G401 (cell line): ENCODE data around the gene RBL2. TPM values are rescaled to one million over a fixed set of nuclear protein-coding genes. Genes with fewer than 3 reads are reported as not detected.
"Not testable (repeated sequence)": the region's sequence is repeated elsewhere in the genome, so short reads cannot be mapped to it uniquely, and the experiment has no call there.

ENCODE experiments used
- DNase-seq: peaks from one replicate; pipeline ENCODE4 v3.0.0-alpha.2; 2015; ENCODE audit warnings: low spot score
- in situ Hi-C: cut with HindIII; loops from 2 replicates; pipeline ENCODE4 v1.10.0; 2016; ENCODE audit warnings: low sequenced_read_pairs, mixed read lengths
- total RNA-seq: library from RNA; depleted of rRNA; stranded (reverse); fragments of >200 nt; shearing (Covaris generic); gene quantifications from 2 replicates; pipeline ENCODE4 v1.2.3, GENCODE V29; 2014; rRNA removed

Gene RBL2
- total RNA-seq, 1 experiment from 2014 or later = 22.2 TPM

DNA sequence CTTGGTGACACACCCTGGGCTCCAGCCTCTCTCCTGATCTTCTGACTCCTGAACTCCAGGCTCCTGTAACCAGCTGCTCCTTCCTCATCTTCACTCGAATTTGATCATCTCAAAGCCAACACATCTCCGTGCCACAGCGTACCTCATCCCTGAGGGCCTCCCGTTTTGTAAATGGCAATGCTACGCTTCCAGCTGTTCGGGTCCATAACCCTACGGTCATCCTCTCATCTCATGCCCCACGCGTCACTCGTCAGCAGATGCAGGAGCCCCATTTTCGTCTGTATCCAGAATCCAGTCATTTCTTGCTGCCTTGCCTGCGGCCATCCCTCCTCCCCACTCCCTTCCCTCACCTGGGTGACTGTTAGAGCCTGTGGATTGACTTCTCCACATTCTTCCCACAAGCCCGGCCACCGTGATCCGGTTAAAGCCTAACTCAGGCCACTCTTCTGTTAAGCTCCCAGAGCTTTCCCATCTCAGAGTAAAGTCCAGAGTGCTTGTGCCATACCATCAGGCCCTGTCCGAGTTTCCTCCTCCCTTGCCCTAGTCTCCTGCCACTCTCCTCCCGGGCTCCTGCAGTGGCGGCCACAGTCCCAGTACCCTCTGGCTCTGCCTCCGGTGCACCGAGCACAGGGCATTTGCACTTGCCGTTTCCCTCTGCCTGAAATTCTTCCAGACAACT, 89.0 kb downstream of the RBL2 start:
- in situ Hi-C loops = no loop called here

DNA sequence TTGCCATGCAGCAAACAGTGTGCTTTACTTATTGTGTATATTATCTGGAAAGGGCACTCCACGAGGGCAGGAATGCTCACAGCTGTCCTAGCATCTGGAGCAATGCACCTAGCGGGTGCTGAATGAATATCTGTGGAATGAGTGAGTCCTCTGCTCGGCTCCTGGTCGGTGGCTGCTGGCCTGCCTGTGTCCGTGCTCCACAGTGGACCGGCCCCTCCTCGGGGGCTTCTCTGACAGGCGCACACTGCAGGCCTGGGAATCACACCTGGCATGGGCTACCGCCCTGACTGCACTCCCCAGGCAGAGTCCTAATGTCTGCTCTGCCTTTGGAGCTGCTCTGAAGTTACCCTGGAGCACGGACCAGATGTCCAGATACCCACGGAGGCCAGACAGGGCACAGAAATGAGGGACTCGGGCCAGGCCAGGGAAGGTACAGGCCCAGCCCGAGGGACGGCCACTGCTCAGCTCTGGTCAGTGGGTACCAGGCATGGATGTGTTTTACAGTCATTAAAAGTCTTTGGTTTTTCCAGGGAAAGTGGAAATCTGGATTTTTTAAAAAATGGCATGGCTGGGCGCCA, 89.8 kb downstream of the RBL2 start:
- DNase-seq = no peak
- in situ Hi-C loops = no loop called here

More for the DNA sequence above, 89.0 kb downstream of the RBL2 start:
- DNase-seq = no peak

DNA sequence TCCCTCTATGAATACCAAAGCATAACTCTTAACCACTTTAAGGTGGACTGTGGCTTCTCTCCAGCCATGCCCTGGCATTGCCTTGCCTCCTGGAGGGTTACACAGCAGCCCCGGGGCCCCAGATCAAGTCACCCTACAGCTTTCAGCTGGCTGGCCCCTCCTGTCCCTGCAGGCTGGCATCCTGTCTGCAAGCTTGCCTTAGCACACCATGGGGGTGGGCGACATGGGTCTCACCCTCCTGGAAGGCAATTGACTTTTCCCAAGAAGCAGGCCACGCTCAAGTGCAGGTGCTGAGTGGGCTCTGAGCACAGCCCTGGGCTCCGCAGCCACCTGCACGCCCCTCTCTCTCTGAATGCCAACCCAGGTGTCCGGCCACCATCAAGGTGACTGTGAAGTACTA, 94.5 kb downstream of the RBL2 start:
- in situ Hi-C loops = no loop called here
- DNase-seq = no peak

DNA sequence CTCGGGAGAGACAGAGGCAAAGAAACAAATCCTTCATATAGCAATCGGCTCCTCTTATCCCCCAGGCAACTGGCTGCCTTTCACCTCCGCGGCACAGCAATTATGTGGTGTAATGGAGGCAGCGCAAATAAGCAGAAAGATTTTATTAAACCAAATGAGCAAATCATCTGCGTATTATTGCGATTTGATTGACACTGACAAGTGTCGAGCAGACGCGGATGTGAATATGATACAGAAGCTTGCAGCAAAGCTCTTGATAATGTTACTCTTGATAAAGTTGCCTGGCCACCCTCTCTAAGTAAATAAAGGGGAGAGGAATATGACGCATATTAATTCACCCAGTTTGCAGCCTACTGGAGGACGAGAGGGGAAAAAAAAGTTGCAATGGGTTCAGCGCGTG, 95.2 kb downstream of the RBL2 start:
- DNase-seq = no peak
- in situ Hi-C loops = no loop called here

DNA sequence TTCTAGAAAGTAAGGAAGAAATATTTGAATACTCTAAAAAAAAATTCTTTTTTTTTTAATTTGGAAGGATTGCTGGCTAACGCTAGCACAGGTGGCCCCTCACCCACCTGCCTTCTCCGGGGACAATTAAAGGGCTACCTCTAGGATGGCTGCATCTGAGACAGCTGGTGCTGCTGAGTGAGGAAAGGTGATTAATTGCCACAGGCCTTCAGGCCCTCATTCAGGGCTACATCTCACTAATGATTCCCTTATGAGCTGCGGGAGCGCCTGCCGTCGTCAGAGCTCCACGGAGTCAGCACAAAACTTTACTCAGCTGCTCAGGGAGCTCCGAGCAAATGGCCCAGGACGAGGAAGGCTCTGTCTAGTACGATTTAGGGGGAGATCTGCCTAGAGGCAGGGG, 95.8 kb downstream of the RBL2 start:
- DNase-seq = no peak
- in situ Hi-C loops = no loop called here

DNA sequence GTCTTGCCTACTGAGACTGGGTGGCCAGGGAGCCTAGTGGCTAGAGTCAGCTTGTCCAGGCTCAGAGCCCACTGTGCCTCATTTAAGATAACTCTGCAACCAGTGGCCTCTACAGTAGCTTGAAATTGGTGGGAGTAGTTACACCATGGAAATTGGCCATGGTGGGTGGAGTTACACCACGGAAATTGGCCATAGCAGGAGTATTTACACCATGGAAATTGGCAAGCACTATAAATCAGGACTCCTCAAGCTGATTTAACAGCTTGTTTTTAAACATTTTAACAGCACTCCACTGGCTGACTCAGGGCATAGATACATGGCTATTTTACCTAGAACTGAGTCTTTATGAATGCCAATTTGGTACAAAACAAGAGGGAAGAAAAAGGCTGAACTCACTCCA, 96.5 kb downstream of the RBL2 start:
- in situ Hi-C loops = no loop called here

DNA sequence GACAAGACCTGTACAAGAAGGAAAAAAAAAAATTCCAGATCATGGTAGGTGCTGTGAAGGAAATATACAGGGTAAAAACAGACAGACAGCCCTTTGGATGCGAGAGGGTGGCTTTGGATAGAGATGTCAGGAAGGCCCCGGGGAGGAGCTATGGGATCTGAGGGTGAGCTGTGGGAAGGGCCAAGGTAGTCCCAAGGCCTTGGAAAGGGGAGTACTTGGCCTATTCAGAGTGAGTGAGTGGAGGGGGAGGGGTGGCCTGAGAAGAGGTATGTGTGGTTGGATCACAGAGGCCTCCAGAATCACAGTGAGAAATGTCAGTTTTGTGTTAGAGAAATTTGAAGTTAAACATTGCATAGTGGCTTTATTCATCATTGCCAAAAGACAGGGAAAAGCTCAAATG, 99.9 kb downstream of the RBL2 start:
- in situ Hi-C loops = no loop called here
- no peak for DNase-seq

More for the DNA sequence above, 96.5 kb downstream of the RBL2 start:
- DNase-seq = no peak

DNA sequence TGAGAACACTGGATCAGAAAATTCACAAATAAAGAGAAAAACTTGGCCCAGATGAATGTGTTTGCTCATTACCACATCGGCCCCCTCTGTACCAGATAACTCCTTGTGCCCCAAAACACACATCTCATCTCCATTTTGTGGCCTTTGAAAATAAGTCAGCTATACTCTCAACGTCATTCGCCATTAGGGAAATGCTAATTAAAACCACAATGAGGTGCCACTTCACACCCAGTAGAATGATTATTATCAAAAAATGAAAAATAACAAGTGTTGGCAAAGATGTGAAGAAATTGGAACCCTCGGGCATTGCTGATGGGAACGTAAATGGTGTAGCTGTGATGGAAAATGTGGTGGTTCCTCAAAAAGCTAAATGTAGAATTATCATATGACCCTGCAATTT, 103.4 kb downstream of the RBL2 start:
- DNase-seq = no peak
- in situ Hi-C loops = no loop called here

DNA sequence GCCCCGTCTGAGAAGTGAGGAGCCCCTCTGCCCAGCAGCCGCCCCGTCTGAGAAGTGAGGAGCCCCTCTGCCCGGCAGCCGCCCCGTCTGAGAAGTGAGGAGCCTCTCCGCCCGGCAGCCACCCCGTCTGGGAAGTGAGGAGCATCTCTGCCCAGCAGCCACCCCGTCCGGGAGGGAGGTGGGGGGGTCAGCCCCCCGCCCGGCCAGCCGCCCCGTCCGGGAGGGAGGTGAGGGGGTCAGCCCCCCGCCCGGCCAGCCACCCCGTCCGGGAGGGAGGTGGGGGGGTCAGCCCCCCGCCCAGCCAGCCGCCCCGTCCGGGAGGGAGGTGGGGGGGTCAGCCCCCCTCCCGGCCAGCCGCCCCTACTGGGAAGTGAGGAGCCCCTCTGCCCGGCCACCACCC, 105.1 kb downstream of the RBL2 start:
- DNase-seq, in situ Hi-C loops: not testable (repeated sequence)

DNA sequence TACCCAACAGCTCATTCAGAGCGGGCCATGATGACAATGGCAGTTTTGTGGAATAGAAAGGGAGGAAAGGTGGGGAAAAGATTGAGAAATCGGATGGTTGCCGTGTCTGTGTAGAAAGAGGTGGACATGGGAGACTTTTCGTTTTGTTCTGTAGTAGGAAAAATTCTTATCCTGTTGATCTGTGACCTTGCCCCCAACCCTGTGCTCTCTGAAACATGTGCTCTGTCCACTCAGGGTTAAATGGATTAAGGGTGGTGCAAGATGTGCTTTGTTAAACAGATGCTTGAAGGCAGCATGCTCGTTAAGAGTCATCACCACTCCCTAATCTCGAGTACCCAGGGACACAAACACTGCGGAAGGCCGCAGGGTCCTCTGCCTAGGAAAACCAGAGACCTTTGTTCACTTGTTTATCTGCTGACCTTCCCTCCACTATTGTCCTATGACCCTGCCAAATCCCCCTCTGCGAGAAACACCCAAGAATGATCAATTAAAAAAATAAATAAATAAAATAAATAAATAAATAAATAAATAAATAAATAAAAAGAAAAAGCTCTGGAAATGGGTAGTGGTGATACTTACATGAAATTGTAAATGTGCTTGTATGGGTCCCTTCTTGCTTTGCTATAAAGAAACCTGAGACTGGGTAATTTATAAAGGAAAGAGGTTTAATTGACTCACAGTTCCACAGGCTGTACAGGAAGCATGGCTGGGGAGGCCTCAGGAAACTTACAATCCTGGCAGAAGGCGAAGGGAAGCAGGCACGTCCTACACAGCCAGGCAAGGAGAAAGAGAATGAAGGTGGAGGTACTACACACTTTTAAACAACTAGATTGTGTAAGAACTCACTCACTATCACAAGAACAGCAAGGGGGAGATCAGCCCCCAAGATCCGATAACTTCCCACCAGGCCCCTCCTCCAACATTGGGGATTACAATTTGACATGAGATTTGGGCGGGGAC, 105.8 kb downstream of the RBL2 start:
- in situ Hi-C loops, DNase-seq: not testable (repeated sequence)

Other genes starting within 250 kb of the RBL2 start
- 8.4 and 30.0 TPM in 2 replicates for gene AKTIP, start 68.7 kb downstream of the RBL2 start, total RNA-seq